Panc1 (cell line): Measurements from ENCODE around the gene PLB1.

Experiments
- POLR2AphosphoS5 ChIP-seq: IDR thresholded peaks from 2 replicates; pipeline ENCODE4 v1.6.1; 2012; ENCODE audit warnings: mild to moderate bottlenecking, low read depth, low read length, moderate library complexity
- SIN3A ChIP-seq: IDR thresholded peaks from 2 replicates; pipeline ENCODE4 v1.6.1; 2012; ENCODE audit warnings: low read depth, mild to moderate bottlenecking, low read length, moderate library complexity, borderline replicate concordance; ENCODE audit not compliant: insufficient read depth
- TF ChIP-seq, protein P1 (sequence below): fragments of 450-650 bp; IDR thresholded peaks from 2 replicates; pipeline ENCODE4 v1.5.1; 2017; ENCODE audit warnings: mild to moderate bottlenecking

DNA sequence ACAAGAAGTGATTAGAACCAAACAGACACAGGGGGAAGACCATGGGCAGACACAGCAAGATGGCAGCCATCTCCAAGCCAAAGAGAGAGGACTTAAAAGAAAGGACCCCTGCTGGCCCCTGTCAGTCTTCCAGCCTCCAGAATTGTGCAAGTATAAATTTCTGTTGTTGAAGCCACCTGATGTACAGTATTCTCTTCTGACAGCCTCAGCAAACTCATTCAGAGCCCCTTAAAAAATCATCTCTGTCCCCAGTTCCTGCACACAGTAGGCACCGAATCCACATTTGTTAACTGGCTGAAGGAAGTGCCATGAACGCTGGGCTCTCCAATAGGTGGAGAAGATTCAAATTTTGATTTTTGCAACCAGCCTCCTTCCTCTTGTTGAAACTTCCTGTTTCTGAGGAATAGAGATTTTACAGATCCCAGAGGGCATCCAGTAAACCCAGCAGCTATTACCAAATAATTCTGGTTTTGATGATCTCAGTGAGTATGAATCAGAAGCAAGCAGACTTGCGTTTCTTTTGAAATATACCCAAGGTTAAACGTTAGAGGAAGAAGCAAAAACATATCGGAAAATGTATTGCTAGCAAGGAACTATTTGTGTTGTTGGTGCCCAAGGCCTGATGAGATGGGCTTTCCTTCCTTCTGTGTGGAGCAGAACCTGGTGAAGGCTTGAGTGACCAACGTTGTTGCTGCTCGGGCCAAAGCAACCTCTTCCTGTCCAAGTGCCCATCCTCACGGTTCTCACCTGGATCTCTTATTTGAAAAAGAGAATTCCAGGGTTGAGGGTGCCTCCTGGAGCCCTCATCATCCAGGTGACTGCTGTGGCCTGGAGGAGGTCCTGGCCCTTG lies 47.7 kb upstream of the PLB1 start:
- TF ChIP-seq, protein P1, sequence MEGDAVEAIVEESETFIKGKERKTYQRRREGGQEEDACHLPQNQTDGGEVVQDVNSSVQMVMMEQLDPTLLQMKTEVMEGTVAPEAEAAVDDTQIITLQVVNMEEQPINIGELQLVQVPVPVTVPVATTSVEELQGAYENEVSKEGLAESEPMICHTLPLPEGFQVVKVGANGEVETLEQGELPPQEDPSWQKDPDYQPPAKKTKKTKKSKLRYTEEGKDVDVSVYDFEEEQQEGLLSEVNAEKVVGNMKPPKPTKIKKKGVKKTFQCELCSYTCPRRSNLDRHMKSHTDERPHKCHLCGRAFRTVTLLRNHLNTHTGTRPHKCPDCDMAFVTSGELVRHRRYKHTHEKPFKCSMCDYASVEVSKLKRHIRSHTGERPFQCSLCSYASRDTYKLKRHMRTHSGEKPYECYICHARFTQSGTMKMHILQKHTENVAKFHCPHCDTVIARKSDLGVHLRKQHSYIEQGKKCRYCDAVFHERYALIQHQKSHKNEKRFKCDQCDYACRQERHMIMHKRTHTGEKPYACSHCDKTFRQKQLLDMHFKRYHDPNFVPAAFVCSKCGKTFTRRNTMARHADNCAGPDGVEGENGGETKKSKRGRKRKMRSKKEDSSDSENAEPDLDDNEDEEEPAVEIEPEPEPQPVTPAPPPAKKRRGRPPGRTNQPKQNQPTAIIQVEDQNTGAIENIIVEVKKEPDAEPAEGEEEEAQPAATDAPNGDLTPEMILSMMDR = no peak
- no peak for TF ChIP-seq SIN3A
- no peak for TF ChIP-seq POLR2AphosphoS5
